Measurements from ENCODE around the gene KRI1.
A peak's percentile ranks its signal among the peaks of the same experiment; 100 is the strongest.

KRI1 gene

GRCh38 chr19:10548746-10549276 is 17.0 kb downstream of the KRI1 start:
- peaks cover 14% of the 10 kb centered on the region for H3F3A ChIP-seq (ENCODE audit: insufficient read depth)
- H3K79me2 ChIP-seq (ENCODE audit: insufficient read depth, low read length), result peaks cover 7% of the 10 kb centered on the region; the same call in 1 of the 2 replicates
- no peaks in the 10 kb centered on the region for H3K27me3 ChIP-seq (ENCODE audit: low read length)
- H3K9me2 ChIP-seq (replicated peaks; ENCODE audit: insufficient read depth, low read length), result no peaks in the 10 kb centered on the region
- no peak overlapping the region for H3K27ac ChIP-seq (ENCODE audit: low read depth, low read length)
- H3K36me3 ChIP-seq (ENCODE audit: low read length), result peaks cover 3% of the 10 kb centered on the region; the same call in 1 of the 2 replicates
- no peaks in the 10 kb centered on the region; the same call in 1 of the 2 replicates for H4K20me1 ChIP-seq (ENCODE audit: low read depth, low read length)
- no peaks in the 10 kb centered on the region for H3K9me3 ChIP-seq (ENCODE audit: insufficient read depth, low read length)
- H3K4me2 ChIP-seq (ENCODE audit: low read depth, low read length, poor library complexity, severe bottlenecking), result no peak overlapping the region
- no peak for TF ChIP-seq EZH2phosphoT487 (conservative IDR thresholded peaks at IDR 0.05; ENCODE audit: low read length)
- no peak for TF ChIP-seq CTCF (IDR thresholded peaks at IDR 0.05; ENCODE audit: insufficient read depth, low read length, poor library complexity, severe bottlenecking)
- no peak overlapping the region for H3K4me3 ChIP-seq (ENCODE audit: insufficient read depth, low read length, poor library complexity, severe bottlenecking)
- no peak overlapping the region for H3K9ac ChIP-seq (ENCODE audit: low read length)
- no peak overlapping the region for H2AFZ ChIP-seq (ENCODE audit: low read depth, low read length, severe bottlenecking)

GRCh38 chr19:10546817-10547216 is 19.0 kb downstream of the KRI1 start:
- Histone ChIP-seq H3K36me3 (ENCODE audit: low read length) (no peaks in the 10 kb centered on the region), H3K9me3 (ENCODE audit: insufficient read depth, low read length) (no peaks in the 10 kb centered on the region), H3F3A (ENCODE audit: insufficient read depth) (peaks cover 10% of the 10 kb centered on the region), H3K27me3 (ENCODE audit: low read length) (no peaks in the 10 kb centered on the region), H3K27ac (ENCODE audit: low read depth, low read length) (no peak overlapping the region), H3K4me2 (ENCODE audit: low read depth, low read length, poor library complexity, severe bottlenecking) (no peak overlapping the region), H4K20me1 (ENCODE audit: low read depth, low read length) (no peaks in the 10 kb centered on the region), H3K9ac (ENCODE audit: low read length) (no peak overlapping the region), H2AFZ (ENCODE audit: low read depth, low read length, severe bottlenecking) (no peak overlapping the region), H3K4me3 (ENCODE audit: insufficient read depth, low read length, poor library complexity, severe bottlenecking) (no peak overlapping the region), H3K79me2 (ENCODE audit: insufficient read depth, low read length) (peaks cover 7% of the 10 kb centered on the region; the same call in 1 of the 2 replicates), H3K9me2 (replicated peaks; ENCODE audit: insufficient read depth, low read length) (no peaks in the 10 kb centered on the region)
- TF ChIP-seq EZH2phosphoT487 (conservative IDR thresholded peaks at IDR 0.05; ENCODE audit: low read length), result no peak
- TF ChIP-seq CTCF (IDR thresholded peaks at IDR 0.05; ENCODE audit: insufficient read depth, low read length, poor library complexity, severe bottlenecking), result no peak

GRCh38 chr19:10544753-10545251 is 21.0 kb downstream of the KRI1 start:
- Histone ChIP-seq H3F3A (ENCODE audit: insufficient read depth) (peaks cover 10% of the 10 kb centered on the region), H3K27ac (ENCODE audit: low read depth, low read length) (peak overlapping the region; percentile 41; the same call in 1 of the 2 replicates), H3K9ac (ENCODE audit: low read length) (peak overlapping the region; percentile 92), H3K9me3 (ENCODE audit: insufficient read depth, low read length) (no peaks in the 10 kb centered on the region), H3K4me2 (ENCODE audit: low read depth, low read length, poor library complexity, severe bottlenecking) (peak overlapping the region; percentile 74), H3K27me3 (ENCODE audit: low read length) (no peaks in the 10 kb centered on the region), H3K36me3 (ENCODE audit: low read length) (no peaks in the 10 kb centered on the region), H4K20me1 (ENCODE audit: low read depth, low read length) (no peaks in the 10 kb centered on the region), H3K79me2 (ENCODE audit: insufficient read depth, low read length) (peaks cover 7% of the 10 kb centered on the region; the same call in 1 of the 2 replicates), H3K4me3 (ENCODE audit: insufficient read depth, low read length, poor library complexity, severe bottlenecking) (peak overlapping the region; percentile 94), H2AFZ (ENCODE audit: low read depth, low read length, severe bottlenecking) (peak overlapping the region; percentile 90), H3K9me2 (replicated peaks; ENCODE audit: insufficient read depth, low read length) (no peaks in the 10 kb centered on the region)
- TF ChIP-seq CTCF (IDR thresholded peaks at IDR 0.05; ENCODE audit: insufficient read depth, low read length, poor library complexity, severe bottlenecking) (no peak), EZH2phosphoT487 (conservative IDR thresholded peaks at IDR 0.05; ENCODE audit: low read length) (no peak)
